Embryonic facial prominence (tissue), 1 donor: Measurements from ENCODE around the gene STRN3.

ENCODE experiments used
- DNase-seq: peaks from one replicate; pipeline ENCODE4 v3.0.0-alpha.2; 2016; ENCODE audit errors: extremely low spot score

Gene STRN3

DNA sequence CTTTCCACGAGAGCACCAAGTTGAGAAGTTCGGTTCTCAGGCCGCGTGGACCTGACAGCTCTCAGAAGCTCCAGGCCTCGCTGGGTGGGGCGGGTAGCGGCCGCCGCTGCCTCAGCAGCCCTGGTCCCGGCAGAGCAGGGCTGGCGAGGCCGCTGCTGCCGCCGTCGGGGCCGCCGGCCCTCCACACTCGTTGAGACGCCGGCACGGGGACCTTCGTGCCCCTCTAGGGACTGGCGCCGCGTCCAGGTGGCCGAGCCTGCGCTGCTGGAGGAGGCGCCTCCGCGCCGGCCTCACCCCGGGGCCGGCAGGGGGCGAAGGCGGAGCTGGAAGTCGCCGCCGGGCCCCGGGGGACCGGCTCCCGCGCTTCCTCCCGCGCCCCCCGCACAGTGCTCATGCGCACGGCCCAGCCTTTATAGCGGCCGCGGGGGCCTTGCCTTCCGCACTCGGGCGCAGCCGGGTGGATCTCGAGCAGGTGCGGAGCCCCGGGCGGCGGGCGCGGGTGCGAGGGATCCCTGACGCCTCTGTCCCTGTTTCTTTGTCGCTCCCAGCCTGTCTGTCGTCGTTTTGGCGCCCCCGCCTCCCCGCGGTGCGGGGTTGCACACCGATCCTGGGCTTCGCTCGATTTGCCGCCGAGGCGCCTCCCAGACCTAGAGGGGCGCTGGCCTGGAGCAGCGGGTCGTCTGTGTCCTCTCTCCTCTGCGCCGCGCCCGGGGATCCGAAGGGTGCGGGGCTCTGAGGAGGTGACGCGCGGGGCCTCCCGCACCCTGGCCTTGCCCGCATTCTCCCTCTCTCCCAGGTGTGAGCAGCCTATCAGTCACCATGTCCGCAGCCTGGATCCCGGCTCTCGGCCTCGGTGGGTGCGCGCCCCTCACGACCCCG is 151.8 kb downstream of the STRN3 start, which contains the start of gene COCH:
COCH (plus strand) TSS at position 440 of the 879 bp plus-strand sequence; CDS start at position 820, 380 bp downstream.
- no peak for DNase-seq

GRCh38 chr14:30873308-30874119 is 152.7 kb downstream of the STRN3 start:
- no peak for DNase-seq

DNA sequence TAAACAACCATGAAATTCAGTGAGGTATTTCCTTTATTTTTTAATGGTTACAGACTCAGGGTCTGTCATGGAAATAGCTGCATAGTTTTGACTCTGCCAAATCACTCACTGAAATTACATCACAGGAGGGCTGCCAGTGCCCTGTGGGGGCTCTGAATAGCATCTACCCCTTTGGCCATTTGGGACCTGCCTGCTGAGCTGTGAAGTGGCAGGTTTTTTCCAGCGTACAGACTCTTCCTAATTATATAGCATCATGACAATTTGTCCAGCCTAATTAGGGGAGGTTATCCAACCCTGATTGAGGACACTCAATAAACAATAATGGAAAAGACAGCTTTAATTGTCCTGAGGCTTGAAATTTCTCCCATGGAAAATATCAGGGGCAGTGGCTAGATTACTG is 153.6 kb downstream of the STRN3 start:
- no peak for DNase-seq

GRCh38 chr14:30869551-30870155 is 156.5 kb downstream of the STRN3 start:
- no peak for DNase-seq

DNA sequence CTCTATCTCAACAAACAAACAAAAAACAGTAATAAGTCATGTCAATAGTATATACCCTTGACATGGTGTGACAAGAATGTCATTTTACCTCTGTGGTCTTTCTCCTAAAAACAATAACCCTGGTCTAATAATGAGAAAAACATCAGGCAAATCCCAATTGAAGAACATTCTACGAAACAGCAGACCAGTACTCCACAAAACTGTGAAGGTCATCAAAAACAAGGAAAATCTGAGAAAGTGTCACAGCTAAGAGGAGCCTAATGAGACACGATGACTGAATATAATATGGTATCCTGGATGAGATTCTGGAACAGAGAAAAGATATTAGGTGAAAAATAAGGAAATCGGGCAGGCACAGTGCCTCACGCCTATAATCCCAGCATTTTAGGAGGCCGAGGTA is 157.4 kb downstream of the STRN3 start:
- no peak for DNase-seq

GRCh38 chr14:30864934-30865333 is 161.2 kb downstream of the STRN3 start:
- DNase-seq, result no peak

- no peak for DNase-seq
Measured at GRCh38 chr14:30861200-30861599, 165.0 kb downstream of the STRN3 start.

- DNase-seq, result no peak
Measured at GRCh38 chr14:30855345-30856037, 170.7 kb downstream of the STRN3 start.

DNA sequence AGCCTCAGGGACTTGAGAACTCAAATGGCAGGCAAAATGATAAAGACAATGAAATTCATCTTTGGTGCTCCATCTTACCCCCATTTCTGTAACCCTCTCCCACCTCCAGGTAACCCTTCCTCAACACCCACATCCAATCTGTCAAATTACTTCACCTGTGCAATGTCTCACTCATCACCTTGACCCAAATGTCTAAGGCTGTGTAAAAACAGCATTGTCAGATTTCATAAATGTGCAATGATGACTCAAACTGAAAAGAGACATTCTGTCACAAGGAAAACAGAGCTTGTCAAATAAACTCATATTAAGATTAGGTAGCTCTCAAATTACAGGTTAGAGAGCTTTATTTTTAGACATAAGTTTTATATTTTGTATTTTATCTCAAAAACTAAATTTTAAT is 171.7 kb downstream of the STRN3 start:
- no peak for DNase-seq

- DNase-seq, result no peak
Measured at GRCh38 chr14:30853946-30854345, 172.2 kb downstream of the STRN3 start.

- DNase-seq, result no peak
Measured at GRCh38 chr14:30849983-30850382, 176.2 kb downstream of the STRN3 start.

DNA sequence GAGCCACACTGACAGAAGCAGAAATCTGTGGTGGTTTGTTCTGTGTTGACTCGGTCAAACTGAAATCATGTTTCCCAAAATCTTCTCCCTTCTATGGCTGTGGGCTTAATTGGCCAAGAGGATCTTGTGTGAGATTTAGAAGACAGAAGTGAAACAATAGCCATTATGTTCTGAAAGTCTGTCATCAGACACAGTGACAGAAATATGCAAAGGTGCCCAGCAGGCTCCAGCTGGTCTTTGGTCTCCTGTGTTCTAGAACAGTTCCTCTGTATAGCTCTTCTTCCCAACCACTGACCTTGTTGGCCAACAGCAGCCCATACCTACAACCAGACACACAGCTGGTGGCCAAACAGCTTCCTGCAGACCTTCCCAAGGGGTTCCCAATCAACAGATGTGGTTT is 176.8 kb downstream of the STRN3 start:
- no peak for DNase-seq

GRCh38 chr14:30848449-30849240 is 177.5 kb downstream of the STRN3 start:
- DNase-seq, result no peak
